ENCODE data around the gene MAGEA4.

The MAGEA4 gene

GRCh38 chrX:151929126-151929525, 16.4 kb downstream of the MAGEA4 start:
- no peaks in the 10 kb centered on the region for H3K9me3 ChIP-seq (ENCODE audit: severe bottlenecking)
- no peak for TF ChIP-seq CTCF (IDR thresholded peaks at IDR 0.05; ENCODE audit: low read depth, low read length)
- H3K36me3 ChIP-seq: no peaks in the 10 kb centered on the region
- no peak overlapping the region for H3K27ac ChIP-seq
- no peak for DNase-seq
- peaks cover 12% of the 10 kb centered on the region for H3K27me3 ChIP-seq (ENCODE audit: insufficient read depth, low read depth, severe bottlenecking)
- no peak overlapping the region for H3K4me3 ChIP-seq (ENCODE audit: low read depth, low read length)

DNA sequence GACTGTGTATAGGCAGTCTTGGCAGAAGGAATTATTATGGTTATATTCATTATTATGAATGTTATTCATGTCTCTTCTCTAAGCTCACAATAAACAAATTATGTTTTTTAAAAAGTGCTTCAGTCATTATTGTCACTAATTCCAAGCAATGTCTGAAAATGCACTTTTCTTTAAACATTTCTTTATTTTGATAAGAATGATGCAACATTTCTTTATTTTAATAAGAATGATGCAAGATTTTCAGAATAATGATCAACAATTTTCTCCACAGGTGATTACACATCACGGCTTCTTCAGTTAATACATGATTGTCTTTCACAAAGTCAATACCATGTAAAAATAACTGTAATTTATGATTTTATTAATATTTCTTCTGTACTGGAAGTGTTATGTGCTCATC, 22.7 kb downstream of the MAGEA4 start:
- Histone ChIP-seq H3K27ac (no peak overlapping the region), H3K36me3 (no peaks in the 10 kb centered on the region), H3K27me3 (ENCODE audit: insufficient read depth, low read depth, severe bottlenecking) (no peaks in the 10 kb centered on the region), H3K4me3 (ENCODE audit: low read depth, low read length) (no peak overlapping the region), H3K9me3 (ENCODE audit: severe bottlenecking) (no peaks in the 10 kb centered on the region)
- DNase-seq: no peak
- TF ChIP-seq CTCF (IDR thresholded peaks at IDR 0.05; ENCODE audit: low read depth, low read length): no peak

GRCh38 chrX:151938172-151938571, 25.5 kb downstream of the MAGEA4 start:
- Histone ChIP-seq H3K27ac (no peak overlapping the region), H3K36me3 (no peaks in the 10 kb centered on the region), H3K9me3 (ENCODE audit: severe bottlenecking) (no peaks in the 10 kb centered on the region), H3K27me3 (ENCODE audit: insufficient read depth, low read depth, severe bottlenecking) (no peaks in the 10 kb centered on the region), H3K4me3 (ENCODE audit: low read depth, low read length) (no peak overlapping the region)
- TF ChIP-seq CTCF (IDR thresholded peaks at IDR 0.05; ENCODE audit: low read depth, low read length): no peak
- DNase-seq: no peak

DNA sequence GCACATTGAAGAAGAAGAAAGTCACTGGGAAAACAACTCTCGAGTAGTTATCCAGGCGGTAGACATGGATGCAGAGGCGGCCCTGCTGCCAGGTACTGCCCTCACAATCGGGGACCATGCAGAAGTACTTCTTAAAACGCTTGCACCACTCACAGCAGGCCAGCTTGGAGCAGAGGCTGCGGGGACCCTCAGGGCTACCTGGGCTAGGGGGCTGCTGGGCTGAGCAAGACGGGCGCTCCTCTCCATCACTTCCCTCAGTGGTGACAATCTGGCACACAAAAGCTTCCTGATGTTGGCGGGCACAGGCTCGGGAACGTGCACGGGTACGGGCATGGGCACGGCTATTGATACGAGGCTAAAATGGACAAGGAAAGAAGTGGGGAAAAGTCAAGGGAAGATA, 42.0 kb downstream of the MAGEA4 start:
- H3K4me3 ChIP-seq (ENCODE audit: low read depth, low read length): no peak overlapping the region
- no peak for DNase-seq
- no peak for TF ChIP-seq CTCF (IDR thresholded peaks at IDR 0.05; ENCODE audit: low read depth, low read length)
- H3K27ac ChIP-seq: no peak overlapping the region
- no peaks in the 10 kb centered on the region for H3K9me3 ChIP-seq (ENCODE audit: severe bottlenecking)
- peaks cover 31% of the 10 kb centered on the region for H3K36me3 ChIP-seq
- H3K27me3 ChIP-seq (ENCODE audit: insufficient read depth, low read depth, severe bottlenecking): peaks cover 3% of the 10 kb centered on the region

DNA sequence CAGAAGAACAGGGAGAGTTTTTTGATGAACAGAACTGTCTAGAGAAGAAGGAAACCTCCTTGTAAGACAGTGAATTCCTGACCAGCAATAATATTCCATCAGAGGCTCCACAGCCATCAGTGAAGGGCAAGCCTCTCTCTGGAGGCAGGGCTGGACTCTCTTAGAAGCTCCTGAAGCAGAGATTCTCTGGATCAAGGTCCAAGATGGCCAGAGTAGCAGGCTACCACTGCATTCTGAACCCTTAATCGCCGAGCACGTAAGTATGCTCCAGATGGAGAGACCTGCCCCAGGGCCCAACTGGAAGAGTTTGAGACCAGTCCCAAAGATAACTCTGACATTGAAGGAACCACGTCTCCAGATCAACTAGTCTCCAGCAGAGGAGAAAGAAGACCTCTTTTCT, 45.4 kb downstream of the MAGEA4 start:
- TF ChIP-seq CTCF (IDR thresholded peaks at IDR 0.05; ENCODE audit: low read depth, low read length): no peak
- no peak for DNase-seq
- H3K9me3 ChIP-seq (ENCODE audit: severe bottlenecking): no peaks in the 10 kb centered on the region
- H3K4me3 ChIP-seq (ENCODE audit: low read depth, low read length): no peak overlapping the region
- no peak overlapping the region for H3K27ac ChIP-seq
- H3K27me3 ChIP-seq (ENCODE audit: insufficient read depth, low read depth, severe bottlenecking): no peaks in the 10 kb centered on the region
- peaks cover 35% of the 10 kb centered on the region for H3K36me3 ChIP-seq

DNA sequence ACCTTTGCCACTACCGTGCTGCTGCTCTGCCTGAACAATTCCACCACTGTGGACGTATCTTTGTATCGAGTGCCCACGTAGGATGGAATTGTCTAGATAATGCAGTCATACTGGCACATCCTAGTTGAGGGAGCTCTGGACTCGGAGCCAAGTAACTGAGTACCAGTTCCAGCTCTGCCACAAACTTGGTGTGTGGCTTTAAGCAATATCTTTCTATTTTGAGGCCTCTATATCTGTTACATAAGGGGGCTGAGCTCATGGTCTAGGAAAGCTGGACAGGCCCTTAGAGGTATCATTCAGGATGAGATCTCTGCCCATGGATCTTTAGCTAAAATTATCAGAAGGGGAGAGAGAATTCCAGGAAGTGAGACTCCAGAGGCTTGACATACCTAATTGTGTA, 49.3 kb downstream of the MAGEA4 start:
- TF ChIP-seq CTCF (IDR thresholded peaks at IDR 0.05; ENCODE audit: low read depth, low read length): no peak
- no peaks in the 10 kb centered on the region for H3K9me3 ChIP-seq (ENCODE audit: severe bottlenecking)
- H3K27me3 ChIP-seq (ENCODE audit: insufficient read depth, low read depth, severe bottlenecking): no peaks in the 10 kb centered on the region
- H3K4me3 ChIP-seq (ENCODE audit: low read depth, low read length): no peak overlapping the region
- no peak overlapping the region for H3K27ac ChIP-seq
- H3K36me3 ChIP-seq: peaks cover 29% of the 10 kb centered on the region
- no peak for DNase-seq

All from WERI-Rb-1 (cell line).